ENCODE measurements around the gene APOBEC2.

APOBEC2 gene

DNA sequence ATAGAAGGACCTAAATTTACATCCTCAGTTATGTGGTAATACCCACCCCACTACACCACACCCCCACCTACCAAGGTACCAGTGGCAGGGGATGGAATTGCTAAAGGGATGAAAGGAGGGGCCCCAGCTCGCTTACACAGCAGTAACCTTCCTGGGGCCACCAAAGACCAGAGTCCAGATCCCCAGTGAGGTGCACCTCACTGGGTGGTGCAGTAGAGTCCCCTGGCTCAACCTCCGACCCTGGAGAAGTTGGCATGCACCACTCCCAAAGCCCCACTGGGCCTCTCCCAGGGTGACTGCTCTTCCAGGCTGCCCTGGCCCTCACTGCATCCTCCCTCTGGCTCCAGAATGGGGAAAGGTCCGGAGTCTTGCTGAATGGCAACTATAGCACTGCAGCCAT lies 14.8 kb upstream of the APOBEC2 start:
- no peak for FAIRE-seq

DNA sequence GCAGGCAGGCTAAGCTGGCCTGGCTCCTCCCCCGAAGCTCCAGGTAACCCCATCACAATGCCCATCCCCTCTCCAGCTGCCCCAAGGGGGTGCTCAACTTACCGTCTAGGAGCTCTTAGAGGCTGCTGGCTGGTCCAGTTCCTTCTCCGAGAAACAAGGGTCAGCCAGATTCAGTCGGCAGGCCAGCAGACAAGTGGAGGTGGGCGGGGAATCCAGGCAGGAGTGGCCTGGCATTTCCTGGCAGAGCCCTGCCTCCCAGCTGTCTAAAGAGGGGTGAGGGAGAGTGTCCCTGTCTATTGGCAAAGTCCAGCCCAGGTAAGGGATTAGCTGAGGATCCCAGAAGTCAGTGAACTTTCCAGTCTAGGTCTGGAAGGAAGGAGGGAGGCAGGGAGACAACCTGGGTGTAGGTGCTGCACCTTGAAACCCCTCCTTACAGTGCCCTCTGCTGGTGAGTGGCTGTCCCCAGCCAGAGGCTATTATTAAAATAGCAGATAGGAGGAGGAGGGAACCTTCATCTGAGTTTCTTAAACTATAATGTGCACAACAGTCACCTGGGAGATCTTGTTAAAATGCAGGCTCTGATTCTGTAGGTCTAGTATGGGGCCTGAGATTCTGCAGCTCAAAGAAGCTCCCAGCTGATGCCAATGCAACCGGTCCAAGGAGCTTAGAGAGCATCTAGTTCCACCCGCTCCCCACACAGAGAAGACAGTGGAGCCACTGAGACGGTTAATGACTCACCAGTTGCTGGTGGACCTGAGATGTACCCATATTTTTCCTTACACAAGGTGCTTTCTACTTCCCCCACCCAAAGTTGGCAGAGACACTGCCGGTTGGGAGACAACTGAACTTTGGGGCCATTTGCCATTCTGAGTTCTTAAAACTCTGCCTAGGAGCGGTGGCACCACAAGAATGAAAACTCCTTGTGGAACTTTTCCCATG lies 13.7 kb upstream of the APOBEC2 start, which contains the start of gene UNC5CL:
Gene UNC5CL, minus strand, starts transcription at position 162 of the 939 bp plus-strand sequence. CDS start 4,147 bp downstream, outside the sequence.
- no peak for FAIRE-seq

DNA sequence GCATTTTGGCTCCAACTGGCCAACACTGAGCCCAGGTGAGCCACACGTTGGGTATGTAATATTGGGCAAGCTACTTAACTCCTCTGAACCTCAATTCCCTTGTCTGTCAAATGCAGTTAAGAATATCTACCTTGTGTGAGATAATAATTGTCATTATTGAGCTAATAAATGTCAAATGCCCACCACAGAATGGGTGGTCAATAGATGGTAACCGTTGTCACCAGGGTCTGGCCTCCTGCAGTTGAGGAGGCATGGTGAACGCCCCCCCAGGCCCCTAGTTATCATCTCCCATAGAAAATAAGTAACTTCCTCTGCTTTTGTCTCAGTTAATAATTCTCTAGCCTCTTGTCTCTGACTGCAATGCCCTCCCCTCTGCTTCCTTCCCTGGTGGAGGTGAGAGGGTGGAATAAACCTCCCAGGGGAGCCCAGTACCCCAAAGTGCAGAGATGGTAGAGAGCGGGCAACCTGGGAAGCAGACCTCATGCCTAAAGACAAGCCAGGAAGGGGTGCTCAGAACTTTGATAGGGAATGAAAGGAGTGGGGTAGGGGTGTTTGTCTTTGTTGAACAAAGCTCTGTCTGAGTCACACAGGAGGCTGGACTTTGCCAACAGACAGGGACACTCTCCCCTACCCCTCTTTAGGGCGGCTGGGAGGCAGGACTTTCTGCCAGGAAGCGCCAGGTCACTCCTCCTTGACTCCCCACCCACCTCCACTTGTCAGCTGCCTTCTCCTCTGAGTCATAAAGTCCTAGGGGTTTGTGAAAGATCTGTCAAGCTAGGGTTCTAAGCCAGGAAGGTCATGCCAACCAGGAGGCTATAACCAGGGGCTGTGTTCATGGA lies 12.7 kb upstream of the APOBEC2 start:
- no peak for FAIRE-seq

DNA sequence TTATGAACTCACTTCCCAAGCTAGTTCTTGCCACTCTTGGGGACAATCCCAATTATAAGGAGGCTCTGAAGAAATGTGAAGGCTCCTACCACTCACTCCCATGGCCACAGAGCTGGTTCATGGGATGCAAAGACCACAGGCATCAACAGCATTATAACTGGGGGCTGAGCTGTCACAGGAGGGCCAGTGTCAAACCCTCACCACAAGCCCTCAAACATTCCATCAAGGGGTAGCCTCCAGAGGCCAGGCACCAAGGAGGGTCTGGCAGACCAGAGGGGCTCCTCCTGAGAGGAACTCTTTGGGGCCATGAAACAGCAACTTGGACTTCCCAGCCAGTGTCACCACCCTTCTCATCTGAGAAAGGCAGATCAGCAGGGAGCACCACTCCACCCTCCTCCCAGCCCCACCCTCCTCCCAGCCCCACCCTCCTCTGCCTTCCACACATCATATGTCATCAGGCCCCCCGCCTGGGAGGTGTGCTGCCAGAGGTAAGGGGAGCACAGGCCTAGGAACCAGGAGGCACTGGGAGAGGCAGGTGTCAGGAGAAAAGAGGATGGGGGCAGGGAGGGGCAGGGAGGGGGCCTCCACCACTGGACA lies 12.0 kb upstream of the APOBEC2 start:
- no peak for FAIRE-seq

DNA sequence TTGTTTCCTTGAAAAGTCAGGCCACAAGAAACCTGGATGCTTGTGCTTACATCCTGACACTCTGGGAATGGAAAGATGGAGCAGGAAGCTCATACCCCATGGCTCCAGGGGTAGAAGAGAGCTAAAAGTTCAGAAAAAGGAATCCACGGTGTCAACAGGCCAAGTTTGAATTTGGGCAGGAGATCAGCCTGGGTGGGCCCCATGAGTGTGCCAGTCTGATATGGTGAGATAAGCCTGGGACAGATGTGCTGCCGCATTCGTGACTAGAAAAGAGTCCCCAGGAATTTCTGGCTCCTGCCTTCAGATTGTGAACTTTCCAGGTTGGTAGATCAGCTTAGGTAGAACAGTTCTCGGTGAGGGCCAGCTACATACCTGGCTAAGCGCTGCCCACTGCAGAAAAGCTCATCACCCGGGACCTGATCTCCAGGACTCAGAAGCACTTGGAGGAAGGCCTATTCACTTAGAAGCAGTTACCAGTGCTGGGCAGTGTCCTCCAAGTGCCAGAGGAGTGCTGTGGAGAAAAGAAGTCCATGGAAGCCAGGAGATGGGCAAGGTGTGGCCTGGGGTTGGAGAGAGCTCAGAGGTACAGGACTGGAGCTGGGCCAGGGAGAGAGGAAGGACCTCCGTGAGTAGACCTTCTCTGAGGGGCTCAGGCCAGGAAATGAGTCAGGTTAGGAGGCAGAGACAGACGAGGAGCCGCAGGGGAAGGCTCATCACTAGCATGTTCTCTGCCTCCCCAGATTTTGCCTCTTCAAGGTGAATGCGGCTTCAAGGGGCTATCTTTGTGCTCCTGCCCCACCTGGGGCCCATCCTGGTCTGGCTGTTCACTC lies 10.6 kb upstream of the APOBEC2 start, which contains the start of gene TSPO2:
Gene TSPO2, plus strand, starts transcription at position 242 of the 830 bp plus-strand sequence. Its CDS starts 519 bp downstream, at position 761.
- FAIRE-seq, result no peak

DNA sequence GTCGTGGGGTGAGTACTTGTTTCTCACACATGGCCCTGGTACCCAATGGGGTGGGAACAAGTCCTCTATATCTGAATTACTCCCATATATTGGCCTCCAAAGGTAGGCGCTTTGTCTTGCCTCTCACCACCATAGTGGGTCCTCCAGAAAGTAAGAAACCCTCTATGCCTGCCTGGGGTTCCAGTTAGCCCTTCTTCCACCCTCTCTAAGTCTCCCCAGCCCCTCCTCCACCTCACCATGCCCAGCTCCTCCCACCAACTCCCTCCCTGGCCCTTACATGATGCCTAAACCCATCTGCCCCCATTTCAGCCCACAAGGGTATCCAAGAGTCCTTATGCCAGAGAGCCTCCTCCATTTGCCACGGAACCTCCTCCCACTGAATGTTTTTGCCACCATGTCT lies 9.9 kb upstream of the APOBEC2 start:
- FAIRE-seq, result no peak

DNA sequence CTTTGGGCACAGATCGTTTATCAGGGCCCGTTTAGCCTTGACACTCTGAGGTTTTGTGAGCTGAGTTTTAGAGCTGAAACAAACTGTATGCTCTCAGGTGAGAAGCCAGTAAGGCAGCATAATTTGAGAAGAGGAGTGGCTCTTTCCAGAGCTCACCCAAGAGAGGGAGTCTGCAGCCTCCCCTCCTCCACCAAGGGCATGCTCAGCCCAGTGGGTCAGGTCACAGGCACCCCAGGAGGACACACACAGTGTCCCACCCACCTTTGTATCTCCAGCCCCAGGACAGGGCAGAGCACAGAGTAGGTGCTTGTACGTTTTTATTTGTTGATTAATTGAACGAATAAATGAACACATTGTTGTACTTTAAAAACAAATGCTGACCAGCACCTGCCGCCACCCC lies 7.3 kb upstream of the APOBEC2 start:
- no peak for FAIRE-seq

DNA sequence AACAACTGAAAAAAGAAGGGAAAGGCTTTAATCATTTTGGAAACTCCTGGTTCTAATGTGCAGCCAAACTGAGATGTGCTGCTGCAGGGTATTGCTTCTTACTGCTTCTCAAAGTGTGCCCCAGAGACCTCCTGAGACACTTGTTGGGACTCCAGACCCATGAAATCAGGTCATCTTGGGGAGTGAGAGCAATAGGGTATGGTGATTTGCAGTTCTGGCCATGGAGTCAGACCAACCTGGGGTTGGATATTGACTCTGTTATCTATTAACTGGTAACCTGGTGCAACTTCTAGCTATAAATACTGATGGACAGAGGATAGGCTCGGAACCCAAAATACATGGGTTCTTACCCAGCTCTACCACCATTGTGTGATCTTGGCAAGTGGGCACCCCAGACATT lies 6.9 kb upstream of the APOBEC2 start:
- FAIRE-seq, result no peak

DNA sequence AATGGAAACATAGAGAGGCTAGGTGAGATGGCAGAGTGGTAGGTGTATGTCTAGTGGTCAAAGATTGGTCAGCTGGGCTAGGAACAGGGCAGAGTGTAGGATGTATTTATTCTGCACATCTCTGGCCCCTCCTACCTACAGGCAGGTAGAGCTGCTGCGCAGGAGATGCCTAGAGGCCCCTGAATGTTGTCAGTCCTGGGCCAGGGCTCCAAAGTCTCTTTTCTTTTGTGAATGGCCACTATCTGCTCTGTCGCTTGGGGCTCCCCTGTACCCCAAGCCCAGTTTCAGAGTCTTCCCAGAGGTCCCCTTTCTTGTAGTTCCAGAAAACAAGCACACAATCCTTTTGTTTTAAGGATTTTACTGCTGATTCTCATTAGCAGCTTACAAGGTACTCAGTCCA lies 5.7 kb upstream of the APOBEC2 start:
- no peak for FAIRE-seq

DNA sequence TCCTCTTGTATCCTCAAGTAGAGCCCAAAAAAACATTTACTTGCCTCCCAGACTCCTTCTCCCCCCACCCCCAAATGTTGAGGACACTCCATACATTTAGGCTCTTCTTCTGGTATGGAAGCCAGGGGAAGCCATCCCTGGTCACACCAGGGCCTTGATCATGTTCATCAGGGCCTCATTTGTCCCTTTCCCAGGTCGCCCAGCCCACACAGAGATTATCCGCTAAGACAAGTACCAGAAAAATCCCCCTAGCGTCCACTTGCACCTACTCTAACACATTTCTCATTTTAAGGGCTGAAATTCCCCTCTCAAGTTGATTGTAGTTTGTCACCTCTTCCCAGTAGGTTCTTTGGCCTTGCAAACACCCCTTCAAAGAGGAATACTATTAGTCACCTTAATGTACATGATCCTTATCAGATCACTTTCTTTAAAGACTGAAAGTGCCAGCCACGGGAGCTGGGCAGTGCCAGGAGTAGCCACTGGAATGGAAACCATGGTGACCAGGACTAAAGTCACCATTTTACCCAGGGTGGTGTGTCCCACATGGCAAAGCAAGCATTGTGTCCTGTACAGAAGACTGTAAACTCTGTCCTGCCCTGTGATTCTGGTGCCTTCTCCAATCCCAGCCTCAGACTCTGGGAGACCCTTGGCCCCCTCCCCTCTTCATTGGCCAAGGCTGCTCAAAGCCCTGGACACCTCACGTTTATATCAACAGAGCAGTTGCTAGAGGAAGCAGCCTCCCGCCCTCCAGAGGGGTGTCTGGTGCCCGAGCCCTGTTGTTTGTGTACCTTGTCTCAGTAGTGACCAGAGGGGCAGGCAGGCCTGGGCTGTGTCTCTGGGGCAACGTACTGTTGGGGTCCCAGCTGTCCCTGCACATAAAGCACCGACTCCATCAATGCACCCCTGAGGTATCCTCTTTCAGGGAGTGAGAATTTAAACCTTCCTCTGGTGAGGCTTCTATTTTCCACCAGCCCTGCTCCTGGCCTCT lies 5.0 kb upstream of the APOBEC2 start:
- no peak for FAIRE-seq

DNA sequence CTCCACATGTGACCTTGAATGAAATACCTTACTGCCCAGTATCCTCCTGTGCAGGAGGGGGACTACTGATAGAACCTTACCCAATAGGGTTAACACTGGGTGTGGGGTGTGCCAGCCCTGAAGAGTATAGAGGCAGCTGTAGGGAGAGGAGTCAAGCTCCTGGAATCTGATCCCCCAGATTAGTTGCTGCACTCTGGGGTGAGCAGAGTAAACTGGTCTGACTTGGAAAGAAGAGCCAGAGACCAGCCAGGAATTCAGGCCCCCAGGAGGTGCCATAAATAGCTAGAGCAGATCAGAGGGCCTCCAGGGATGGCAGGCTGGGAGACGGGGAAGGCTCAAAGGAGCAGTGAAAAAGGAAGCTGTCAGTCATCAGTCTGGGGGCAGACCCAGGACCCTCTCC lies 3.5 kb upstream of the APOBEC2 start:
- no peak for FAIRE-seq

DNA sequence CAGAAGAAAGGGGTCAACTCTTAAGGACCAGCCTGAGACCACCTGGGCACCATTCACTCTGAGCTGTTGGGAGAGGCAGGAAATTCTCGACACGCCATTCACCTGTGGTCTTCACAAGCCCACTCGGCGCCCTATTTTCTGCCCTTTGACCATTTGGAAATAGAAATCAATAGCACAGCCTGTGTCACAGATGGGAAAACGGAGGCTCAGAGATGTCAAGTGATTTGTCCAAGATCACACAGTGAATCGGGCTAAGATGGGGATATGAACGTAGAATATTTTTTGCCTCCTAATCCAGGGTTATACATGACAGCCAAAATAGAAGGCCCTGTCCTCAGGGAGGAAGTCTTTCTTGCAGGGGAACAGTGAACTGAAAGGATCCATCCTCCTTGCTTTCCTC lies 3.0 kb upstream of the APOBEC2 start:
- FAIRE-seq, result no peak

DNA sequence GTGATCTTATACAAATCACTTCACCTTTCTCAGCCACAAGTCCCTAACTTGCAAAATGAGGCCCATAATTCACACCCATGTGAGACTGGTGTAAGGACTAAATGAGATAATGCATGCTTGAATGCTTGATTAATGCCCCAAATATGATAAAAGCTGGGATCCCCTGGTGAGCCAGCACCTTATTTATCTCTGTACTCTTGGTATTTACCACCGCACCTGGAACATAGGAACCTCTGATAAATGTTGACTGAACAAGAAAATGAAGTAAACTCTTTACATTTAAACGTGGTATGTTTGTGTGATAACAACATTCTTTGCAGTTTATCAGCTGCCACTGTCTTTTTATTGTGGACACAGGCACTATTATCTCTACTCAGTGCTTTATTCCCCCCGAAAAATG lies 2.5 kb upstream of the APOBEC2 start:
- FAIRE-seq, result no peak

DNA sequence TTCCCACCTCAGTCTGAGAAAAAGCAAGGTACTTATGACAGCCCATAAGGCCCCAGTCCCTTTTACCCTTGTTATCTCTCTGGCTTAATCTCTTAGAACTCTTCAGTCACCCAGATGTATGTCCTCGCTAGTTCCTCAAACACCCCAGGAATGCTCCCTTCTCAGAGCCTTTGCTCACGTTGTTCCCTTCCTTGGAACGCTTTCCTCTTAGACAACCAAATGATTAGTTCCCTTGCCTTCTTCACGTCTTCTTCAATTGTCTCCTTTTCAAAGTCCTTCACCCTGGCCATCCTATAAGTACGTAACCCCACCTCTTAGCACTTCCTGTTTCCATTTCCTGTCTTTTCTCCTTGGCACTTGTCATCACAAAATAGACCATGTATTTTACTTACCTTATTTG lies 1.1 kb upstream of the APOBEC2 start:
- FAIRE-seq, result no peak

DNA sequence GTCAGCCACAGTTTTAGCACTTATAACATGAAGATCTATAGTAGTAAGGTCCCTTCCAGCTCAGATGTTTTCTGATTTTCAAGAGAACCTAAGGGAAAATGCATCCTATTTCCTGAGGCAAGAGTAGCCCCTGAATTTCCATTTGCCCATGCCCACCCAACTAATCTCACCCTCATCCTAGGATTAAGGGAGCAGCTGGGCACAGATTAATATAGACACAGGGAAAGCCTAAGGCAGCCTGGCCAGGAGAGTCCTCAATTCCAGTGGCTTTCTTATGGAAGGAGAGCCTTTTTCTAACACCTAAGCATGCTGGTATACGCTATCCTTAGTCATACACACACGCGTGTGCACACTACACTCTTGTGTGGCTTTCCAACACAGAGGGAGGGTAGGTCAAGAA lies 1.5 kb downstream of the APOBEC2 start:
- FAIRE-seq, result no peak

DNA sequence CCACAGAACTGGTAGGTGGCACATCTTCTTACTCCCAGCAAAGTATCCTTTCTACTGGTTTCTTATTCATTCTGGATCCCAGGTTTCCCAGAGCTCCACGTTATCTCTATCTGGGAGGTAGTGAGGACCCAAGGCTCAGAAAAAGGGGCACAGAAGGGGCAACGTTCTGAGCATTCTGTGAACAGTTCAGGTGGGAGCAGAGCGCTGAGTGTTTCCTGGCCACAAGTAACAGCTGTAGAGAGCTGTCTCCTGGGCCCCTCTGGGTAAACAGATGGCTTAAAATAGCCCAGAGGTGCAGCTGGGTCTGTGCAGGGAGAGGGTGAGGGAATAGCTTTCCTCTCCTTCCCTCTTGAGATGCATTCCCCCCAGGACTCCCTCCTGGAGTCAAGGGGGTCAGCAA lies 2.1 kb downstream of the APOBEC2 start:
- no peak for FAIRE-seq

DNA sequence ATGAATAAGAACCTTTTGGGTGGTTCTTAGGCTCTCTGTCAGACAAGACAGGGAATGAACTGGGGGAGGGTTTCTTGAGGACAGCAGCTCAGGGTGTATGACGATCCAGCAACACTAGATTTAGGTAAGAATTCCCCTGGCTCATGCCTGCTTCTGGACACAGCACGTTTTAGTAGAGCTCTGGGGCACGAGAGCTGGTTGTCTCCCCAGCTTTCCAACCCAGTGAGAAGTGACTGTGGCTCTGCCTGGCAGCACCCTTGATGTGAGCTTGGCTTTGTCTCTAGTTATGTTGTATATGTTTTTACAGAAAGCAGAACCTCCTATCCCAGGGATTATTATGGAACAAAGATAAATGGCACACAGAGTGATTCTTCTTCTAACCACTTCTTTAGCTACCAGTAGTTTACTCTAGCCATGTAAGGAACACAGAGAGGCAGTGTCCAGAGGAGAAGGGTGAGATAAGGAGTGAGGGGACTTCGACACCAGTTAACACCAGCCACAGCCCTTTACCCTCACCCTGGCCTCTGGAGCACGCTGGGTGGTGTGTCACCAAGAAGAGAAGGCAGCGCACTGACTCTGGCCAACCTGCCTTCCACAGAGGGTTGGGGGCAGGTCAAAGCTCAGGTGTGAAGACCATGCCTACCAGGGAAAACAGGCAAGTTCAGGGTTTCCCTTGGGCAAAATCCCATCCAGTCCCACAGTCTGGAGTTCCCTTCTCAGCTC lies 3.9 kb downstream of the APOBEC2 start:
- no peak for FAIRE-seq

DNA sequence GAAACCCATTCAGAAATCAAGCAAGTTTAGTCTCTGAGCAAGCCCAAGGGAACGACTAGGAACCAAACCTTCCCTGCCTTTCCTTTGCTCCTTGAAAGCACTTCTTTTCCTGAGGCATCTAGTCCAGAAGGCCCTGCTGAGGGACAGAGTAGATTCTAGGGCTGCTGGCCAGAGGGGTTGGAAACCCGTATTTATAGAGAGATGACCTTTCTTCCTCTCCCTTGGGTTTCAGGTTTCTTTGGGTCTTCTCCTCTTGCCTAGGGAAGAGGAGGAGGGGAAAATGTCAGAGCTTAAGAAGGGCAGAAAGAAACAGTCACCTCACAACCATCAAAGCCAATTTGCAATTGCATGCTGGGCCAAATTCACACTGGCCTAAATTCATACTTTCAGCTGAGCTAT lies 5.8 kb downstream of the APOBEC2 start:
- no peak for FAIRE-seq

DNA sequence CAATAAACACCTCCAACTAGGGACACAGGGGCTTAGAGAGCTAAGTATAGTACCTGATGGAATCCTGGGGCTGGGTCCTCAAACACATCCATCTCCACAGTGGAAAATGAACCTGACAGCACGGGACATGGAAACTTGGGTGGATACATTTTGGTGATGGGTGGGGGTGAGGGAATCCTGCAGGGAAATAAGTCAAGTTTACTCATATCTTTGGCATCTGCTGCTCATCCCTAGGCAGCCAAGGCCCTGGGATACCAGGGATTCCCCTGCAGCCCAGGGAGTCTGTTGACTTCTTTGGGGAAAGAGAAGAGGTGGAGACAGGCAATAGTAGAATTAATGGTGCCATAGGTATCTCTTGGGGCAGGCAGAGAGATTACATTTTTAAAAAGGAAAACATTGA lies 6.6 kb downstream of the APOBEC2 start:
- FAIRE-seq, result no peak

DNA sequence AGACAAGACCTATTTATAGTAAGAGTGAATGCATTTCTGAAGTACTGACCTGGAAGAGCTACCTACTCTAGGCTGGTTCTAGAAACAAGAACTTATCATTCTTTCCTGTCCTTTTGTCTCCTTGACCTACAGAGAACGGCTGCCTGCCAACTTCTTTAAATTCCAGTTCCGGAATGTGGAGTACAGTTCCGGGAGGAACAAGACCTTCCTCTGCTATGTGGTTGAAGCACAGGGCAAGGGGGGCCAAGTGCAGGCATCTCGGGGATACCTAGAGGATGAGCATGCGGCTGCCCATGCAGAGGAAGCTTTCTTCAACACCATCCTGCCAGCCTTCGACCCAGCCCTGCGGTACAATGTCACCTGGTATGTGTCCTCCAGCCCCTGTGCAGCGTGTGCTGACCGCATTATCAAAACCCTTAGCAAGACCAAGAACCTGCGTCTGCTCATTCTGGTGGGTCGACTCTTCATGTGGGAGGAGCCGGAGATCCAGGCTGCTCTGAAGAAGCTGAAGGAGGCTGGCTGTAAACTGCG lies 8.3 kb downstream of the APOBEC2 start:
- no peak for FAIRE-seq

Data from G401.6 (cell line).